CD8-positive, alpha-beta memory T cell (primary cell): ENCODE measurements around the gene THPO. TPM values are rescaled to one million over a fixed set of nuclear protein-coding genes. Genes with fewer than 3 reads are reported as not detected.
A peak's percentile ranks its signal among the peaks of the same experiment; 100 is the strongest.

Source experiments
- CTCF ChIA-PET: fragments of 350-600 bp; sonication (Branson Sonifier 250); formaldehyde crosslinking; loops from one replicate; lab custom pipeline; 2021; ENCODE audit warnings: antibody characterized with exemption; lab: Charles Lee
- POLR2A ChIA-PET: fragments of 350-600 bp; sonication (Branson Sonifier 250); formaldehyde crosslinking; loops from one replicate; lab custom pipeline; 2021; ENCODE audit warnings: antibody characterized with exemption; lab: Charles Lee
- DNase-seq, 5 donors: peaks; one replicate each; pipeline versions ENCODE4 v3.0.0 to v3.0.0-alpha.2; 2020 to 2022; ENCODE audit warnings: mixed read lengths in 1 of 5
- H3K27ac ChIP-seq: one replicate; pipeline ENCODE4 v1.7.0; 2013; ENCODE audit warnings: low read depth, mild to moderate bottlenecking, low read length, moderate library complexity
- H3K27me3 ChIP-seq: 2 replicates; pipeline ENCODE4 v1.7.0; 2013; ENCODE audit warnings: low read length, mild to moderate bottlenecking; ENCODE audit not compliant: insufficient read depth, poor library complexity, severe bottlenecking
- H3K36me3 ChIP-seq: 2 replicates; pipeline ENCODE4 v1.7.0; 2013; ENCODE audit warnings: mild to moderate bottlenecking, low read length, moderate library complexity; ENCODE audit not compliant: insufficient read depth
- H3K4me1 ChIP-seq: 2 replicates; pipeline ENCODE4 v1.7.0; 2013; ENCODE audit warnings: mild to moderate bottlenecking, low read length, moderate library complexity; ENCODE audit not compliant: insufficient read depth
- H3K4me3 ChIP-seq: 2 replicates; pipeline ENCODE4 v1.7.0; 2013; ENCODE audit warnings: mild to moderate bottlenecking, low read length
- H3K9me3 ChIP-seq: 2 replicates; pipeline ENCODE4 v1.7.0; 2013; ENCODE audit warnings: mild to moderate bottlenecking, low read length
- H3K27ac Mint-ChIP-seq, 8 donors: one replicate each; pipeline ENCODE4 v1.8.0; 2020 to 2021; ENCODE audit warnings: mixed read lengths in 8 of 8, mild to moderate bottlenecking in 6 of 8, inconsistent platforms in 3 of 8, moderate library complexity in 3 of 8
- H3K27me3 Mint-ChIP-seq, 2 donors: one replicate each; pipeline ENCODE4 v1.8.0; 2020 to 2021; ENCODE audit warnings: mixed read lengths in 2 of 2, mild to moderate bottlenecking in 1 of 2, moderate library complexity in 1 of 2
- H3K36me3 Mint-ChIP-seq, 3 donors: one replicate each; pipeline ENCODE4 v1.8.0; 2020 to 2021; ENCODE audit warnings: mixed read lengths in 3 of 3, inconsistent platforms in 1 of 3, mild to moderate bottlenecking in 1 of 3
- H3K4me1 Mint-ChIP-seq, 3 donors: one replicate each; pipeline ENCODE4 v1.8.0; 2020 to 2021; ENCODE audit warnings: mixed read lengths in 3 of 3, inconsistent platforms in 1 of 3, mild to moderate bottlenecking in 1 of 3
- H3K4me3 Mint-ChIP-seq, 7 donors: one replicate each; pipeline ENCODE4 v1.8.0; 2020 to 2021; ENCODE audit warnings: mixed read lengths in 7 of 7, mild to moderate bottlenecking in 6 of 7, moderate library complexity in 4 of 7, inconsistent platforms in 2 of 7
- H3K9me3 Mint-ChIP-seq, 5 donors: one replicate each; pipeline ENCODE4 v1.8.0; 2020 to 2022; ENCODE audit warnings: mixed read lengths in 5 of 5, mild to moderate bottlenecking in 3 of 5, moderate library complexity in 2 of 5, inconsistent platforms in 1 of 5
- polyA plus RNA-seq: library from polyadenylated mRNA; unstranded; fragments of 300-500 nt; fragmentation: Illumina TruSeq; gene quantifications from one replicate; pipeline ENCODE4 v1.2.3, GENCODE V29; 2021
- total RNA-seq, 2 experiments: library from RNA; stranded (reverse); gene quantifications; one replicate each; pipeline ENCODE4 v1.2.3, GENCODE V29; 2021

THPO gene
- total and polyA plus RNA-seq, 3 experiments from 2014 or later, result not detected

GRCh38 chr3:184360070-184360928 lies 17.7 kb downstream of the THPO start:
- peak overlapping the region; percentile 33 for H3K27ac ChIP-seq
- peaks cover 22 to 25% (median 22%) of the 10 kb centered on the region in 3 donors for H3K4me1 Mint-ChIP-seq
- CTCF ChIA-PET, result interaction anchor here (0.7 to 3.5 kb wide), 4 partner anchors 12 to 201 kb away, joined by 3 to 18 read pairs (median 3); partner anchors contain the start of gene EEF1AKMT4
- DNase-seq, result no peak
- H3K27me3 ChIP-seq, result no peaks in the 10 kb centered on the region
- peaks cover 5% of the 10 kb centered on the region for H3K36me3 ChIP-seq
- H3K27me3 Mint-ChIP-seq, result peaks cover 0 to 4% of the 10 kb centered on the region in 2 donors
- peaks cover 0 to 15% (median 4%) of the 10 kb centered on the region in 3 donors for H3K36me3 Mint-ChIP-seq
- H3K4me3 Mint-ChIP-seq, result peak overlapping the region; percentile 84 to 91 (median 87)
- H3K27ac Mint-ChIP-seq, result peak overlapping the region in 5 of 8 donors; percentile 29 to 97 (median 76)
- POLR2A ChIA-PET, result no interaction called here
- H3K4me1 ChIP-seq, result peaks cover 23% of the 10 kb centered on the region
- no peaks in the 10 kb centered on the region for H3K9me3 ChIP-seq
- H3K9me3 Mint-ChIP-seq, result peaks cover 0 to 2% (median 0%) of the 10 kb centered on the region in 5 donors
- H3K4me3 ChIP-seq, result peak overlapping the region; percentile 47

- H3K36me3 ChIP-seq, result peaks cover under 1% of the 10 kb centered on the region
- Mint-ChIP-seq H3K27me3 (peaks cover 0 to 4% of the 10 kb centered on the region in 2 donors), H3K27ac (peak overlapping the region in 1 of 8 donors; percentile 76), H3K4me1 (peaks cover 15 to 19% (median 17%) of the 10 kb centered on the region in 3 donors), H3K9me3 (peaks cover 0 to 2% (median 0%) of the 10 kb centered on the region in 5 donors), H3K4me3 (peak overlapping the region in 4 of 7 donors; percentile 84 to 89 (median 86)), H3K36me3 (peaks cover 0 to 11% (median 0%) of the 10 kb centered on the region in 3 donors)
- ChIA-PET POLR2A (no interaction called here), CTCF (interaction anchor here (0.8 to 3.5 kb wide), 2 partner anchors 12 to 14 kb away, joined by 3 to 18 read pairs; no protein-coding TSS in a partner anchor)
- no peak overlapping the region for H3K4me3 ChIP-seq
- no peaks in the 10 kb centered on the region for H3K9me3 ChIP-seq
- no peak for DNase-seq
- no peak overlapping the region for H3K27ac ChIP-seq
- H3K27me3 ChIP-seq, result no peaks in the 10 kb centered on the region
- H3K4me1 ChIP-seq, result peaks cover 19% of the 10 kb centered on the region
Measured at GRCh38 chr3:184359610-184360009, 18.4 kb downstream of the THPO start.

GRCh38 chr3:184358921-184359350 lies 19.1 kb downstream of the THPO start:
- H3K4me3 Mint-ChIP-seq, result peak overlapping the region in 2 of 7 donors; percentile 62 to 78
- peaks cover 0 to 11% (median 0%) of the 10 kb centered on the region in 3 donors for H3K36me3 Mint-ChIP-seq
- POLR2A ChIA-PET, result no interaction called here
- peaks cover 0 to 4% of the 10 kb centered on the region in 2 donors for H3K27me3 Mint-ChIP-seq
- DNase-seq, result no peak
- no peak overlapping the region for H3K4me3 ChIP-seq
- no peak overlapping the region for H3K27ac Mint-ChIP-seq
- peaks cover 16% of the 10 kb centered on the region for H3K4me1 ChIP-seq
- H3K9me3 Mint-ChIP-seq, result peaks cover 0 to 2% (median 0%) of the 10 kb centered on the region in 5 donors
- H3K9me3 ChIP-seq, result no peaks in the 10 kb centered on the region
- H3K4me1 Mint-ChIP-seq, result peaks cover 12 to 14% (median 13%) of the 10 kb centered on the region in 3 donors
- CTCF ChIA-PET, result interaction anchor here (0.8 to 3.5 kb wide), 3 partner anchors 13 to 155 kb away, joined by 3 to 18 read pairs (median 3); no protein-coding TSS in a partner anchor
- no peaks in the 10 kb centered on the region for H3K36me3 ChIP-seq
- H3K27me3 ChIP-seq, result no peaks in the 10 kb centered on the region
- H3K27ac ChIP-seq, result no peak overlapping the region

GRCh38 chr3:184358124-184358767 lies 19.8 kb downstream of the THPO start:
- Mint-ChIP-seq H3K36me3 (peaks cover 0 to 8% (median 0%) of the 10 kb centered on the region in 3 donors), H3K4me1 (peaks cover 7 to 12% (median 9%) of the 10 kb centered on the region in 3 donors), H3K9me3 (peaks cover 0 to 1% (median 0%) of the 10 kb centered on the region in 5 donors), H3K27me3 (peaks cover 0 to 3% of the 10 kb centered on the region in 2 donors), H3K27ac (peak overlapping the region in 2 of 8 donors; percentile 39 to 74), H3K4me3 (peak overlapping the region in 2 of 7 donors; percentile 38 to 78)
- ChIA-PET CTCF (interaction anchor here (1.2 to 1.5 kb wide), 2 partner anchors 13 to 155 kb away, joined by 3 read pairs; no protein-coding TSS in a partner anchor), POLR2A (no interaction called here)
- no peak for DNase-seq
- Histone ChIP-seq H3K9me3 (no peaks in the 10 kb centered on the region), H3K4me3 (no peak overlapping the region), H3K36me3 (no peaks in the 10 kb centered on the region), H3K27ac (no peak overlapping the region), H3K4me1 (peaks cover 13% of the 10 kb centered on the region), H3K27me3 (no peaks in the 10 kb centered on the region)

- CTCF ChIA-PET, result interaction anchor here (1.2 to 1.5 kb wide), 3 partner anchors 14 to 185 kb away, joined by 3 read pairs; no protein-coding TSS in a partner anchor
- H3K36me3 ChIP-seq, result no peaks in the 10 kb centered on the region
- H3K9me3 Mint-ChIP-seq, result no peaks in the 10 kb centered on the region
Measured at GRCh38 chr3:184357248-184358123, 20.5 kb downstream of the THPO start.

GRCh38 chr3:184355261-184356040 lies 22.6 kb downstream of the THPO start:
- Histone ChIP-seq H3K4me3 (no peak overlapping the region), H3K4me1 (peaks cover 5% of the 10 kb centered on the region), H3K27ac (no peak overlapping the region), H3K27me3 (no peaks in the 10 kb centered on the region), H3K36me3 (no peaks in the 10 kb centered on the region), H3K9me3 (no peaks in the 10 kb centered on the region)
- H3K27me3 Mint-ChIP-seq, result no peaks in the 10 kb centered on the region
- no peaks in the 10 kb centered on the region for H3K36me3 Mint-ChIP-seq
- no peaks in the 10 kb centered on the region for H3K9me3 Mint-ChIP-seq
- peaks cover 3 to 6% (median 5%) of the 10 kb centered on the region in 3 donors for H3K4me1 Mint-ChIP-seq
- ChIA-PET CTCF (interaction anchor here (1.2 to 2.6 kb wide), 2 partner anchors 13 to 158 kb away, joined by 6 to 31 read pairs; no protein-coding TSS in a partner anchor), POLR2A (no interaction called here)
- DNase-seq, result no peak
- H3K4me3 Mint-ChIP-seq, result peak overlapping the region in 1 of 7 donors; percentile 57
- peak overlapping the region in 1 of 8 donors; percentile 71 for H3K27ac Mint-ChIP-seq

More at GRCh38 chr3:184357248-184358123, 20.5 kb downstream of the THPO start:
- no peak overlapping the region for H3K27ac ChIP-seq
- H3K4me1 ChIP-seq, result peaks cover 13% of the 10 kb centered on the region
- peaks cover 0 to 5% (median 0%) of the 10 kb centered on the region in 3 donors for H3K36me3 Mint-ChIP-seq
- H3K4me1 Mint-ChIP-seq, result peaks cover 5 to 10% (median 8%) of the 10 kb centered on the region in 3 donors
- H3K27ac Mint-ChIP-seq, result peak overlapping the region in 1 of 8 donors; percentile 39
- POLR2A ChIA-PET, result no interaction called here
- H3K4me3 ChIP-seq, result no peak overlapping the region
- no peaks in the 10 kb centered on the region for H3K27me3 Mint-ChIP-seq
- no peaks in the 10 kb centered on the region for H3K9me3 ChIP-seq
- no peaks in the 10 kb centered on the region for H3K27me3 ChIP-seq
- H3K4me3 Mint-ChIP-seq, result peak overlapping the region in 1 of 7 donors; percentile 69
- DNase-seq, result no peak
